Loucy (cell line): ENCODE results near the gene WNK3.

Experiments used
- H2AFZ ChIP-seq: fragments of 200-600 bp; sonication (generic); 2 replicates; pipeline ENCODE4 v1.6.0; 2016; ENCODE audit warnings: antibody characterized with exemption, mild to moderate bottlenecking, low read length, moderate library complexity
- H3F3A ChIP-seq: fragments of 200-600 bp; 2 replicates; pipeline ENCODE4 v1.6.0; 2016; ENCODE audit warnings: antibody characterized with exemption, low read depth, mild to moderate bottlenecking
- H3K27me3 ChIP-seq: fragments of 200-600 bp; sonication (generic); 2 replicates; pipeline ENCODE4 v1.6.1; 2014; ENCODE audit warnings: low read length, mild to moderate bottlenecking; ENCODE audit not compliant: insufficient read depth, poor library complexity, severe bottlenecking
- H3K36me3 ChIP-seq: fragments of 200-600 bp; sonication (generic); 2 replicates; pipeline ENCODE4 v1.6.1; 2016; ENCODE audit warnings: low read length; ENCODE audit not compliant: insufficient read depth
- H3K4me1 ChIP-seq: fragments of 200-600 bp; sonication (generic); 2 replicates; pipeline ENCODE4 v1.5.1; 2014; ENCODE audit warnings: low read length, mild to moderate bottlenecking; ENCODE audit not compliant: insufficient read depth, poor library complexity, severe bottlenecking
- H3K4me2 ChIP-seq: fragments of 200-600 bp; sonication (generic); 2 replicates; pipeline ENCODE4 v1.6.0; 2014; ENCODE audit warnings: antibody characterized with exemption, low read length, low read depth, mild to moderate bottlenecking; ENCODE audit not compliant: poor library complexity, severe bottlenecking
- H3K4me3 ChIP-seq: fragments of 200-600 bp; sonication (generic); 2 replicates; pipeline ENCODE4 v1.5.1; 2014; ENCODE audit warnings: low read length, mild to moderate bottlenecking, mixed read lengths; ENCODE audit not compliant: poor library complexity, severe bottlenecking
- H3K79me2 ChIP-seq: fragments of 200-600 bp; sonication (generic); 2 replicates; pipeline ENCODE4 v1.6.1; 2014; ENCODE audit warnings: low read length; ENCODE audit not compliant: insufficient read depth
- H3K9ac ChIP-seq: fragments of 200-600 bp; sonication (generic); 2 replicates; pipeline ENCODE4 v1.6.0; 2014; ENCODE audit warnings: mild to moderate bottlenecking, low read depth, low read length, moderate library complexity; ENCODE audit not compliant: poor library complexity, severe bottlenecking
- H3K9me2 ChIP-seq: fragments of 200-600 bp; sonication (generic); replicated peaks from 2 replicates; pipeline ENCODE4 v1.6.1; 2016; ENCODE audit warnings: low read depth, low read length, mixed read lengths
- H3K9me3 ChIP-seq: fragments of 200-600 bp; sonication (generic); 2 replicates; pipeline ENCODE4 v1.6.1; 2014; ENCODE audit warnings: mild to moderate bottlenecking, antibody characterized with exemption, low read length, low read depth; ENCODE audit not compliant: insufficient read depth
- H4K20me1 ChIP-seq: fragments of 200-600 bp; sonication (generic); 2 replicates; pipeline ENCODE4 v1.6.0; 2014; ENCODE audit warnings: antibody characterized with exemption, low read length, mild to moderate bottlenecking; ENCODE audit not compliant: insufficient read depth, poor library complexity, severe bottlenecking
- EZH2phosphoT487 ChIP-seq: fragments of 200-600 bp; IDR thresholded peaks from 2 replicates; pipeline ENCODE4 v1.6.1; 2018; ENCODE audit warnings: antibody characterized with exemption, mild to moderate bottlenecking, moderate library complexity, borderline replicate concordance
- TF ChIP-seq, protein P1 (sequence below): fragments of 200-600 bp; sonication (generic); conservative IDR thresholded peaks from 2 replicates; pipeline ENCODE4 v1.5.1; 2014; ENCODE audit warnings: mild to moderate bottlenecking, antibody characterized with exemption, low read length

Gene WNK3

DNA sequence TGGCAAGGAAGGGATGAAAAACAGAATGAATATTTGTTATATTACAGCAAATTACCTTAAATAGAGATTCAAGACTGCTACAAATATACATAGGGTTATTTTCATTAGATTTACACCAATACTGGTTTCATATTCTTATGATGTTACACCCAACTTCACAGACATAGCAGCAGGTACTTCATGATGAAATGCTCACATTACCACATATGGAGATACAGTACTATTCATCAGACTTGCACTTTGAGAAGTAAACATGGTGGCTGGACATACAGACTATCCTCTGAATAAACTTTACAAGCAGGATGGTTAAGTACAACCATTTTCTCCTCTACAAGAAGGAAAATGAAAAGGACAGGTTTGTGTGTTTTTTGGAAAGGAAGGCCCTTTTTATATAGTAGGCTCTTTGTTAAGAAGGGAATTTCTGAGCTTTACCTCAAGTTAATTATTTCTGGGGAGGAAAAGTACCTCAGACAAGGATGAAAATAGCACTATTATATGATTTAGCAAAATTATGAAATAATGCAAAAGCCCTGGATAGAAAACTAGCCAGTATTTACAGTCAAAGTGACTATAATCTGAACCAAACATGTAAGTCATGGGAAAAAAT is 162.8 kb downstream of the WNK3 start:
- Histone ChIP-seq H3K9me2 (no peaks in the 10 kb centered on the region), H3K27me3 (no peaks in the 10 kb centered on the region), H4K20me1 (no peaks in the 10 kb centered on the region), H3K4me3 (no peak overlapping the region), H3K9me3 (no peaks in the 10 kb centered on the region), H3K9ac (no peak overlapping the region), H3K4me2 (no peak overlapping the region), H3K36me3 (no peaks in the 10 kb centered on the region), H3F3A (no peaks in the 10 kb centered on the region), H3K4me1 (no peaks in the 10 kb centered on the region), H2AFZ (no peak overlapping the region), H3K79me2 (no peaks in the 10 kb centered on the region)
- no peak for TF ChIP-seq EZH2phosphoT487
- TF ChIP-seq, protein P1, sequence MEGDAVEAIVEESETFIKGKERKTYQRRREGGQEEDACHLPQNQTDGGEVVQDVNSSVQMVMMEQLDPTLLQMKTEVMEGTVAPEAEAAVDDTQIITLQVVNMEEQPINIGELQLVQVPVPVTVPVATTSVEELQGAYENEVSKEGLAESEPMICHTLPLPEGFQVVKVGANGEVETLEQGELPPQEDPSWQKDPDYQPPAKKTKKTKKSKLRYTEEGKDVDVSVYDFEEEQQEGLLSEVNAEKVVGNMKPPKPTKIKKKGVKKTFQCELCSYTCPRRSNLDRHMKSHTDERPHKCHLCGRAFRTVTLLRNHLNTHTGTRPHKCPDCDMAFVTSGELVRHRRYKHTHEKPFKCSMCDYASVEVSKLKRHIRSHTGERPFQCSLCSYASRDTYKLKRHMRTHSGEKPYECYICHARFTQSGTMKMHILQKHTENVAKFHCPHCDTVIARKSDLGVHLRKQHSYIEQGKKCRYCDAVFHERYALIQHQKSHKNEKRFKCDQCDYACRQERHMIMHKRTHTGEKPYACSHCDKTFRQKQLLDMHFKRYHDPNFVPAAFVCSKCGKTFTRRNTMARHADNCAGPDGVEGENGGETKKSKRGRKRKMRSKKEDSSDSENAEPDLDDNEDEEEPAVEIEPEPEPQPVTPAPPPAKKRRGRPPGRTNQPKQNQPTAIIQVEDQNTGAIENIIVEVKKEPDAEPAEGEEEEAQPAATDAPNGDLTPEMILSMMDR, result no peak

DNA sequence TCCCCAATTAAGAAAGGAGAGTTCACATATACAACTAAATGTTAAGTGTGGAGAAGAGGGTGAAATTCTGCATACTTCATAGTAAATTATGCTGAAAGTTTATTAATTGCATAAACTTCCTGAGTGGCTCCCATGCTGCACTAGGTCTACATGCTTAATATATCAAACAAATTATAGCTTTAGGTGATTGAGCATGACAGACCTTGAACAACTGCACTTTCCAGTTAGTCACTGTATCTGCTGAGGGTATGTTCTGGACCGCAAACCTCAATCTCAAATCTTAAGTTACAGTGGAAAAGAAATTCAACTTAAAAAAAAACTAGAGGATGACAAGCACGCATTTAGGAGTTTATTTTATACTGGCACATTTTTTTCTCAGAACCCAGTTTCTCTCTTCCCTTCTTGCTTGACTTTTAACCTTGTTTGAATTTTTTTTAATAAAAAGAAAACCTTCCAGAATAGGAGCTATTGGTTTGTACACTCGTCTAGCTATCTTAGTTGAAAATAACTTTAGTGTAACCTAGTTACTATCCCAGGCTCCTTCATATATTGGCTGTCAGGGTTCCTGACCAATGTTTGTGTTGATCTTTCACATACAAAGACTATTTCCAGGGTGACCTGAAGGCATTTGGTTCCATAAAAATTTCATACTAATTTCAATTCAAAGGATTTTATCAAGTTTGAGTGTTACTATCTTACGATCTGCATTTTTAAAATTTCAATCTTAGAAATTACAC is 164.6 kb downstream of the WNK3 start:
- no peaks in the 10 kb centered on the region for H3K9me3 ChIP-seq
- no peak overlapping the region for H3K4me3 ChIP-seq
- H4K20me1 ChIP-seq, result no peaks in the 10 kb centered on the region
- no peak overlapping the region for H2AFZ ChIP-seq
- TF ChIP-seq EZH2phosphoT487, result no peak
- no peak overlapping the region for H3K9ac ChIP-seq
- H3K79me2 ChIP-seq, result no peaks in the 10 kb centered on the region
- no peaks in the 10 kb centered on the region for H3K9me2 ChIP-seq
- no peaks in the 10 kb centered on the region for H3K36me3 ChIP-seq
- H3K4me2 ChIP-seq, result no peak overlapping the region
- H3K4me1 ChIP-seq, result no peaks in the 10 kb centered on the region
- H3F3A ChIP-seq, result no peaks in the 10 kb centered on the region
- H3K27me3 ChIP-seq, result no peaks in the 10 kb centered on the region

DNA sequence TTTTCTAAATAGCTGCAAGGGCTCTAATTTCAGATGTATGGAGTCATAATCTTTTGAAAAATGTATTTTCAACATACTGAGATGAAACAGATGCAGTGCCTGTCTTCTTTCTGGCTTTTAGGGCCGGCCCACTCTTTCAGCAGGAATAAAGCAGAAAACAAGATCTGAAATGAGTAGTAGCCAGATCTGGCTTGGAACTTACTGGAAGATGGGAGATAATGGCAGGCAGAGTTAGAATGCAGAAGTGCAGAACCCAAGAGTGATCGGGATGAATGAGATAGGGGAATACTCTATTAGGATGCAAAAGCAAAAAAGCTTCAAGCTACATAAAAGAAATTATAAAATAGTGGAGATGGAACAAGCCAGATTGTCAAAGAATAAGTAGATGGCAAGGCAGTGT is 173.4 kb downstream of the WNK3 start:
- Histone ChIP-seq H3K4me2 (no peak overlapping the region), H4K20me1 (peaks cover 27% of the 10 kb centered on the region), H3K27me3 (peaks cover 5% of the 10 kb centered on the region), H3K9me3 (no peaks in the 10 kb centered on the region), H3K9ac (no peak overlapping the region), H2AFZ (no peak overlapping the region), H3K79me2 (peaks cover 34% of the 10 kb centered on the region), H3K4me3 (no peak overlapping the region), H3K4me1 (peaks cover 10% of the 10 kb centered on the region), H3K9me2 (no peaks in the 10 kb centered on the region), H3F3A (no peaks in the 10 kb centered on the region), H3K36me3 (no peaks in the 10 kb centered on the region)
- TF ChIP-seq, protein P1, result no peak
- no peak for TF ChIP-seq EZH2phosphoT487
